ENCODE measurements around the gene SNX32.

SNX32 gene

DNA sequence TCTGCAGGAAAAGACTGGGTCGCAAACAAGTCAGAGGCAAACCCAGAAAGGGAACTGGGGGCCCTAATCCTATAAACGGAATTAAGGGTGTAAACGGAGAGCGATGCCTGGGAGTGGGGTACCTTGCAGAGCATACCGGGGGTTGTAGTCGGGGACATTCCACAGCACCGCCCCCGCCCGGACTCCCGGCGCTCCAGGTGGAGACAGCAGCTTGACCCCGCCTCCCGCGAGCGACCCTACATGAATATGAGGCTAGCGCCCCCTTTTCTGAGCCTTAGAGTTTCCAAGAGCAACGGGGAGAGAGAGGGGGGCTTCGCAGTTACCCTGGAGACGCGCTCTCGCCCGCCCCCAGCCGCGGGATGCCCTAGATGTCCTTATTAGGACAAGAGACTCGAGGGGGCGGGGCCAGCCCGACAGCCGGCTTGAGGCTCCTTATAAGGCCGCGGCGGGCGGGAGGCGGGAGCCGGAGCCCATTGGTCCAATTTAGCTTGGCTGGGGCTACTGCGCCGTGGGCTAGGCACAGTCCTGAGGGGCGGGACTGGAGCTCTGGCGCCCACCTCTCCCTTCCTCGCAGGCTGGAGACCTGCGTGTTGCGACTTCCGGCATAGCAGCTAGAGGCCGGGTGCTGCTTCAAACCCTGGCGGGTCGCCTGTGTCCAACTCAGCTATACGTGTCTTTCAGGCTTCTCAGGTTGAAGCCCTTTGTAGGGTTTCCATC lies 25.5 kb downstream of the SNX32 start:
- Histone ChIP-seq H3K4me1 (ENCODE audit: control insufficient read depth, insufficient read depth, low read length) (peaks cover 6% of the 10 kb centered on the region), H3K27ac (ENCODE audit: low read depth, low read length) (peak overlapping the region; percentile 97), H3K9ac (ENCODE audit: low read depth, low read length) (peak overlapping the region; percentile 78), H3K9me3 (ENCODE audit: control insufficient read depth, insufficient read depth, low read length) (no peaks in the 10 kb centered on the region), H3K36me3 (ENCODE audit: control insufficient read depth, insufficient read depth, low read length) (peaks cover 45% of the 10 kb centered on the region), H3K4me3 (ENCODE audit: low read depth, low read length) (peak overlapping the region; percentile 93), H3K27me3 (ENCODE audit: control insufficient read depth, insufficient read depth, low read length) (no peaks in the 10 kb centered on the region)

DNA sequence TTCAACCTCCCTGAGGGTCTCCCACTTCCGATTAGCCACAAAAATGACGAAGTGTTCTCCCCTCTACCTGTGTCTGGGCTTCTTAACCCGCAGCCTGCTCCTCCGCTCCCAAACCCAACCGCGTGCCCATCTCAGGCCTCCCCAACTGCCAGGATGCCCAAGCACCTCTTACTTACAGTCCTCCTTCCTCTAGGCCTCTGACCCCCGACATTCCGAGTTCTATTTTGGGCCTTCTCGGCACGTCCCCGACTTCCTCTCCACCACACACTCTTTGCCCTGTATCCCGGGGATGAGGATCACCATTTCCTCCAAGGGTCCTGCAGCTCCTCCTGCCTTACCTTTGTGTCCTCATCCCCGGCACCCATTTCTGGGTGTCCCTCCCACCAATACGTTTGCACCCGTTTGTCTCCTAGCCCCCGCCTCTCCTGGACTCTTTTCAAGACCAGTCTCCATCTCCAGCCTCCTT lies 26.1 kb downstream of the SNX32 start:
- Histone ChIP-seq H3K27me3 (ENCODE audit: control insufficient read depth, insufficient read depth, low read length) (no peaks in the 10 kb centered on the region), H3K9me3 (ENCODE audit: control insufficient read depth, insufficient read depth, low read length) (no peaks in the 10 kb centered on the region), H3K4me1 (ENCODE audit: control insufficient read depth, insufficient read depth, low read length) (peaks cover 6% of the 10 kb centered on the region), H3K27ac (ENCODE audit: low read depth, low read length) (peak overlapping the region; percentile 97), H3K9ac (ENCODE audit: low read depth, low read length) (peak overlapping the region; percentile 78), H3K4me3 (ENCODE audit: low read depth, low read length) (peak overlapping the region; percentile 93), H3K36me3 (ENCODE audit: control insufficient read depth, insufficient read depth, low read length) (peaks cover 45% of the 10 kb centered on the region)

DNA sequence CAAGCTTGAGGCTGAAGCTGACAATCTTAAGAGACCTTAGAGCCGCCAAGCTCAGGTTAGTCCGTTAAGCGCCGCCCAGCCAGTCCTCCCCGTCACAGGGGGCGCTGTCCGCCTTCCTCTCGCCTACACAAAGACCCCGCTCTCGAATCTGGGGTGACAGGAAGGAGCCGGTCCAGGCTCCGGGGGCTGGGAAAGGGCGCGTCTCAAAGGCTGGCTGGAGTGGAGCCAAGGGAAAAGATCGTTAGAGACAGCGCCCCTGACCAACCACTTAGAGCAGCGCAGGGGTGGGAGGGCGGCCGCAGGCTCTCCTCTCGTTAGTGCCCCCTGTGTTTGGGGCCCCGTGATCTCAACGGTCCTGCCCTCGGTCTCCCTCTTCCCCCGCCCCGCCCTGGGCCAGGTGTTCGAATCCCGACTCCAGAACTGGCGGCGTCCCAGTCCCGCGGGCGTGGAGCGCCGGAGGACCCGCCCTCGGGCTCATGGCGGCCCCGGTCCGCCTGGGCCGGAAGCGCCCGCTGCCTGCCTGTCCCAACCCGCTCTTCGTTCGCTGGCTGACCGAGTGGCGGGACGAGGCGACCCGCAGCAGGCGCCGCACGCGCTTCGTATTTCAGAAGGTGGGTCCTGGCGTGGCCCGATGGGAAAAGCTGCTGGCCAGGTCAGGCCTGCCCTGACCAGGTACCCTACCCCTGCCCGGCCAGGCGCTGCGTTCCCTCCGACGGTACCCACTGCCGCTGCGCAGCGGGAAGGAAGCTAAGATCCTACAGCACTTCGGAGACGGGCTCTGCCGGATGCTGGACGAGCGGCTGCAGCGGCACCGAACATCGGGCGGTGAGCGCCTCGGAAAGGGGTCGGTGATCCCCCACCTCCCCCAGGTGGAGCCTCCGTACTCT lies 26.8 kb downstream of the SNX32 start, which contains the start of gene MUS81:
TSS of gene MUS81 (plus strand) at position 156 of the 887 bp plus-strand sequence. CDS start at position 477, 321 bp downstream.
- H3K4me1 ChIP-seq (ENCODE audit: control insufficient read depth, insufficient read depth, low read length) = peaks cover 6% of the 10 kb centered on the region
- peak within 1 kb of the TSS; percentile 97 for H3K27ac ChIP-seq (ENCODE audit: low read depth, low read length)
- no peaks in the 10 kb centered on the region for H3K9me3 ChIP-seq (ENCODE audit: control insufficient read depth, insufficient read depth, low read length)
- H3K4me3 ChIP-seq (ENCODE audit: low read depth, low read length) = peak within 1 kb of the TSS; percentile 93
- peak within 1 kb of the TSS; percentile 78 for H3K9ac ChIP-seq (ENCODE audit: low read depth, low read length)
- H3K36me3 ChIP-seq (ENCODE audit: control insufficient read depth, insufficient read depth, low read length) = peaks cover 45% of the 10 kb centered on the region
- no peaks in the 10 kb centered on the region for H3K27me3 ChIP-seq (ENCODE audit: control insufficient read depth, insufficient read depth, low read length)

DNA sequence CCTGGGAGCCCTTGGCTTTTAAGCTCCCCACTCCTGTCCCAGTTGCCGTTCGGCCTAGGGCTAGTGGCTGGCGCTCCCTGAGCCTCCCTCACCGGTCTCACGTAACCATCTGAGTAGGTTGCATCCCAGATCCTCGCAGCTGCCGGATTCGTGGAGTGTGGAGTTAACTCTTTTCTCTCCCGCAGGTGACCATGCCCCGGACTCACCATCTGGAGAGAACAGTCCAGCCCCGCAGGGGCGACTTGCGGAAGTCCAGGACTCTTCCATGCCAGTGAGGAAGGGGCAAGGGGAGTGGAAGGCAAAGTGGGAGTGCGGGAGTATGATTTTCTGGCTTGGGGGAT lies 27.4 kb downstream of the SNX32 start:
- Histone ChIP-seq H3K4me1 (ENCODE audit: control insufficient read depth, insufficient read depth, low read length) (peaks cover 3% of the 10 kb centered on the region), H3K4me3 (ENCODE audit: low read depth, low read length) (peak overlapping the region; percentile 93), H3K9ac (ENCODE audit: low read depth, low read length) (peak overlapping the region; percentile 78), H3K27me3 (ENCODE audit: control insufficient read depth, insufficient read depth, low read length) (no peaks in the 10 kb centered on the region), H3K27ac (ENCODE audit: low read depth, low read length) (peak overlapping the region; percentile 97), H3K36me3 (ENCODE audit: control insufficient read depth, insufficient read depth, low read length) (peaks cover 45% of the 10 kb centered on the region), H3K9me3 (ENCODE audit: control insufficient read depth, insufficient read depth, low read length) (no peaks in the 10 kb centered on the region)

DNA sequence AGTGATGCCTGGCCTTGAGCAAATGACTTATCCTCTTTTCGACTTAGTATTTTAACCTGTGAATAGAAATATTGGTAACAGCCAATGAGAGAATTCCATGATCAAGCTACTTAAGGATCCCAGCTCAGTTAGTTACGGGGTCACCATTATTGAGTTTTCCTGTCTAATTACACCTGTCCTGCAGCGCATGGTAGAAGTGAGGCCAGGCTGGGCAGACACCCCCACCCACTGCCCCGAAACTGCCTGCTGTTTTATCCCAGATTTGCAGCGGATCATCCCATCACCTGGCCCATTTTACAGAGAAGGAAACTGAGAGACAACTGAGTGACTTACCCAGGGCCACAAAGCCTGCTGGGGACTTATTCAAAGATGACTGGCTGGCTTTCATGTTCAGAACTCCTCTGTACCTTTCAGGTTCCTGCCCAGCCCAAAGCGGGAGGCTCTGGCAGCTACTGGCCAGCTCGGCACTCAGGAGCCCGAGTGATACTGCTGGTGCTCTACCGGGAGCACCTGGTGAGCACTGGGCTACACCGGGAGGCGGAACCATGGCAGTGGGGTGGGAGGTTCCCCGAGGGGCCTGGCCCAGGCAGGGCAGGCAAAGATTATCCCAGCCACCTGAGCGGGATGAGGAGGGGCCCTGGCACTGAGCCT lies 27.9 kb downstream of the SNX32 start:
- no peaks in the 10 kb centered on the region for H3K9me3 ChIP-seq (ENCODE audit: control insufficient read depth, insufficient read depth, low read length)
- H3K4me3 ChIP-seq (ENCODE audit: low read depth, low read length) = peak overlapping the region; percentile 93
- H3K9ac ChIP-seq (ENCODE audit: low read depth, low read length) = peak overlapping the region; percentile 78; the same call in 1 of the 2 replicates
- no peak overlapping the region for H3K27ac ChIP-seq (ENCODE audit: low read depth, low read length)
- peaks cover 44% of the 10 kb centered on the region for H3K36me3 ChIP-seq (ENCODE audit: control insufficient read depth, insufficient read depth, low read length)
- H3K27me3 ChIP-seq (ENCODE audit: control insufficient read depth, insufficient read depth, low read length) = no peaks in the 10 kb centered on the region
- no peaks in the 10 kb centered on the region for H3K4me1 ChIP-seq (ENCODE audit: control insufficient read depth, insufficient read depth, low read length)

DNA sequence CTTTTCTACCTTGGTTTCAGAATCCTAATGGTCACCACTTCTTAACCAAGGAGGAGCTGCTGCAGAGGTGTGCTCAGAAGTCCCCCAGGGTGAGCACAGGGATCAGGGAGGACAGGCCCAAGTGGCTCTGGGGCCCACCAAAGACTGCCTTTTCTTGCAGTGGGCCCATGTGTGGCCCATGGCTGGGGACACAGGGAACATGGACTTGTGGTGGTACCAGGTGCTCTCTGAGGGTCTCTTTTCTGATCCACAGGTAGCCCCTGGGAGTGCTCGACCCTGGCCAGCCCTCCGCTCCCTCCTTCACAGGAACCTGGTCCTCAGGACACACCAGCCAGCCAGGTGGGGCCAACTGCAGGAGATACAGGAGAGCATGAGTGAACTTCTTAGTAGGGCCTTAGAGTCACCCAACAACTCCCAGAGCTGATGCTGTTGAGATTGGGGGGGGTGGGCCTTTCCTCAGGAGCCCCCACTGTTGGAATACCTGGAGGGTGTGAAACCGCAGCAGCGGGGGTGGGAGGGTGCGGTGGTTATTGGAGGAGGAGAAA lies 28.5 kb downstream of the SNX32 start:
- Histone ChIP-seq H3K4me1 (ENCODE audit: control insufficient read depth, insufficient read depth, low read length) (0 out of 2 replicates have a peak, but pooled peaks cover 2% of the 10 kb centered on the region), H3K27ac (ENCODE audit: low read depth, low read length) (no peak overlapping the region), H3K9me3 (ENCODE audit: control insufficient read depth, insufficient read depth, low read length) (no peaks in the 10 kb centered on the region), H3K9ac (ENCODE audit: low read depth, low read length) (no peak overlapping the region), H3K36me3 (ENCODE audit: control insufficient read depth, insufficient read depth, low read length) (peaks cover 50% of the 10 kb centered on the region), H3K27me3 (ENCODE audit: control insufficient read depth, insufficient read depth, low read length) (no peaks in the 10 kb centered on the region), H3K4me3 (ENCODE audit: low read depth, low read length) (no peak overlapping the region)

DNA sequence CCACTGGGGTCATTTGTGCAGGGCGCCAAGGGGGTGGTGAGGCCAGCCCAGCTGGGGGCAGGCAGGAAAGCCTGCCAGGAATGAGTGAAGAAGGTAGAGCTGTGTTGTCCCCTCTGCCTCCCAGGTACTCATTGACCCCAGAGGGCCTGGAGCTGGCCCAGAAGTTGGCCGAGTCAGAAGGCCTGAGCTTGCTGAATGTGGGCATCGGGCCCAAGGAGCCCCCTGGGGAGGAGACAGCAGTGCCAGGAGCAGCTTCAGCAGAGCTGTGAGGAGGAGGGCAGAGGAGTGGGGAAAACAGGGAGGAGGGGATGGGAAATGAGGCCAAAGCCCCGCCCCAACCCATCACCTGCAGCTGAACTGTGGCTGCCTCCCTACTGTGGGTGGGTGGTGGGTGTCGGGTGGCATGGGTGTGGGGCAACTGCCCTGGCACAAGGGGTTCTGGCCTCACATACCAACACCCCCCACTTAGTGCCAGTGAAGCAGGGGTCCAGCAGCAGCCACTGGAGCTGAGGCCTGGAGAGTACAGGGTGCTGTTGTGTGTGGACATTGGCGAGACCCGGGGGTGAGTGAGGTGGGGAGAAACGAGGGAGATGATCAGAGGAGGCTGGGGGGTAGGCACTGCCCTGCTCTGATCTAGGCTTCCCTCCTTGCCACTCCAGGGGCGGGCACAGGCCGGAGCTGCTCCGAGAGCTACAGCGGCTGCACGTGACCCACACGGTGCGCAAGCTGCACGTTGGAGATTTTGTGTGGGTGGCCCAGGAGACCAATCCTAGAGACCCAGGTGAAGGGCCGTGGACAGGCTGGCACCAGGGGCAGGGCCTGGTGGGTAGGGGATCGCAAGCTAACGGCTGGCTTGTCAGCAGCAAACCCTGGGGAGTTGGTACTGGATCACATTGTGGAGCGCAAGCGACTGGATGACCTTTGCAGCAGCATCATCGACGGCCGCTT lies 29.5 kb downstream of the SNX32 start:
- Histone ChIP-seq H3K27ac (ENCODE audit: low read depth, low read length) (no peak overlapping the region), H3K9ac (ENCODE audit: low read depth, low read length) (no peak overlapping the region), H3K36me3 (ENCODE audit: control insufficient read depth, insufficient read depth, low read length) (peaks cover 51% of the 10 kb centered on the region), H3K27me3 (ENCODE audit: control insufficient read depth, insufficient read depth, low read length) (no peaks in the 10 kb centered on the region), H3K4me3 (ENCODE audit: low read depth, low read length) (no peak overlapping the region), H3K4me1 (ENCODE audit: control insufficient read depth, insufficient read depth, low read length) (0 out of 2 replicates have a peak, but pooled peaks cover 4% of the 10 kb centered on the region), H3K9me3 (ENCODE audit: control insufficient read depth, insufficient read depth, low read length) (no peaks in the 10 kb centered on the region)

DNA sequence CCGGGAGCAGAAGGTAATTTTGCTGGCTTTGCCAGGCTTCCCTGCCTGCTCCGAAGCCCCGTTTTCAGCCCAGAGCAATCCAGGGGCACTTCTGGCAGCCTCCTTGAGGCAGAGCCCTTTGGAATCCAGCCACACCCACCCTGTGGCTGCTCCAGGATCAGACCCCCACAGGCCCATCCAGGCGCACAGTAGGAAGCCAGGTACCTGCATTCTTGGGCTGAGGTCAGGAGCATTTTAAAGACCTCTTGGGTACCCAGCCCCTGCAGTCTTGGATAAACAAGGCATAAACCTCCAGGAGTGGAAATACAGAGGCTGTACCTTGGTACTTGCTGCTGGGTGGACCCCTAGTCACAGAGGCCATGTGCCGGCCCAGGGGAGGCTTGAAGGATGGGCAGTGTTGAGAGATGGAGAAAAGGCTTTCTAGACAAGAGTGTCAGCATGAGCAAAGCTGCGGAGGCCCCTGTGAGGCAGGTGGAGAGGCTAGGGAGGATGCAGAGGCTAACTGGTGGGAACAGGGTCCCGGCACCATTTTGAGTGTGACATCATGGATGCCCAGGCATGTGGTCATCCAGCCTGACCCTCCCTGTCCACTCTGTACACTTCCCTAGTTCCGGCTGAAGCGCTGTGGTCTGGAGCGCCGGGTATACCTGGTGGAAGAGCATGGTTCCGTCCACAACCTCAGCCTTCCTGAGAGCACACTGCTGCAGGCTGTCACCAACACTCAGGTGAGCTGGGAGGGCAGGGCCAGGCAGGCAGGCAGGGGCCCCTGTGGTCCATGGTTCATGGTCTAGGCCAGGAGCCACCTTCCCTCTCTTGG lies 30.3 kb downstream of the SNX32 start:
- Histone ChIP-seq H3K27me3 (ENCODE audit: control insufficient read depth, insufficient read depth, low read length) (no peaks in the 10 kb centered on the region), H3K4me1 (ENCODE audit: control insufficient read depth, insufficient read depth, low read length) (0 out of 2 replicates have a peak, but pooled peaks cover 4% of the 10 kb centered on the region), H3K27ac (ENCODE audit: low read depth, low read length) (no peak overlapping the region), H3K9ac (ENCODE audit: low read depth, low read length) (no peak overlapping the region), H3K4me3 (ENCODE audit: low read depth, low read length) (no peak overlapping the region), H3K36me3 (ENCODE audit: control insufficient read depth, insufficient read depth, low read length) (peaks cover 51% of the 10 kb centered on the region), H3K9me3 (ENCODE audit: control insufficient read depth, insufficient read depth, low read length) (no peaks in the 10 kb centered on the region)

DNA sequence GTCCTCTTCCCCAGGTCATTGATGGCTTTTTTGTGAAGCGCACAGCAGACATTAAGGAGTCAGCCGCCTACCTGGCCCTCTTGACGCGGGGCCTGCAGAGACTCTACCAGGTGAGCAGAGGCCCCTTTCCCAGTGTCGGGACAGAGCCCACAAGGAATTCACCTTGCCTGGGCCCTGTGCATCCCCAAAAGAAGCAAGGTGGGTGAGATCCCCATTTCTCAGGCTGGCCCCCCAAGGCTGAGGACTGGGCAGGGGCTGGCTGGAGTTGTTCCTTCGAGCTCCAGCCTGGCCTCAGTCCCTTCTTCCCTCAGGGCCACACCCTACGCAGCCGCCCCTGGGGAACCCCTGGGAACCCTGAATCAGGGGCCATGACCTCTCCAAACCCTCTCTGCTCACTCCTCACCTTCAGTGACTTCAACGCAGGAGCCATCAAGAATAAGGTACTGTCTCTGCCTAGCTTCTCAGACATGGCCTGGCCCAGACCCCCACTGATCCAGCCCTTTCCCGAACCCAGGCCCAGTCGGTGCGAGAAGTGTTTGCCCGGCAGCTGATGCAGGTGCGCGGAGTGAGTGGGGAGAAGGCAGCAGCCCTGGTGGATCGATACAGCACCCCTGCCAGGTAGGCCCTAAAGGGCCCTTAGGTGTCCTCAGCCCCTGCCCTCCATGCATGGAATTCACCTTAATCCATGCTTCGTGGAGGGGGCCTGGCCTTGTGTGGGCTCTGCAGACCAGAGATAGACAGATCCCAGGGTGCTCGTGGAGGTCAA lies 31.1 kb downstream of the SNX32 start:
- Histone ChIP-seq H3K27me3 (ENCODE audit: control insufficient read depth, insufficient read depth, low read length) (no peaks in the 10 kb centered on the region), H3K9ac (ENCODE audit: low read depth, low read length) (no peak overlapping the region), H3K4me1 (ENCODE audit: control insufficient read depth, insufficient read depth, low read length) (0 out of 2 replicates have a peak, but pooled peaks cover 4% of the 10 kb centered on the region), H3K9me3 (ENCODE audit: control insufficient read depth, insufficient read depth, low read length) (no peaks in the 10 kb centered on the region), H3K4me3 (ENCODE audit: low read depth, low read length) (no peak overlapping the region), H3K36me3 (ENCODE audit: control insufficient read depth, insufficient read depth, low read length) (peaks cover 51% of the 10 kb centered on the region), H3K27ac (ENCODE audit: low read depth, low read length) (no peak overlapping the region)

Measured in HUES48 (cell line).